NCI-H1105 (cell line): ENCODE measurements around the gene ACVRL1.
"Not testable (repeated sequence)": the region's sequence is repeated elsewhere in the genome, so short reads cannot be mapped to it uniquely, and the experiment has no call there.

ENCODE experiments used
- DNase-seq: peaks from one replicate; lab custom pipeline; 2025; lab: John Stamatoyannopoulos, UW

The ACVRL1 gene

DNA sequence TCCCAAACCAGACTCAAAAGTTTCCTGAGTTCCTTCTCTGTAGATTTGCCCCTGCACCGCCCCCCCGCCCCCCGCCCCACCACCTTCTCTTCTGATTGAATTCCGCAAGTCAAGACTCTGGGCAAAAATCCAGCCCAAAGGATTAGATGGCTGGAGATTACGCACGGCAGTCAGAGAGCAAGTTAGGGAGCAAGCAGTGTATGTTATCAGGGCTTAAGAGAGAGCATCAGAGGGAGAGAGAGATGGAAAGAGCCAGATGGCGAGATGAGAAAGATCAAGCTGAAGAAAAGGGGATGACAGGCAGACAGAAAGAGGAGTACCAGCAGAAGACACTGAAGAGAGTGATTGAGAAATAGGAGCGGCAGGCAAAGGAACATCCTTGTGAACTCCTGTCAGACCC, 33.3 kb upstream of the ACVRL1 start:
- no peak for DNase-seq

- no peak for DNase-seq
Measured at GRCh38 chr12:51874486-51874885, 32.8 kb upstream of the ACVRL1 start.

DNA sequence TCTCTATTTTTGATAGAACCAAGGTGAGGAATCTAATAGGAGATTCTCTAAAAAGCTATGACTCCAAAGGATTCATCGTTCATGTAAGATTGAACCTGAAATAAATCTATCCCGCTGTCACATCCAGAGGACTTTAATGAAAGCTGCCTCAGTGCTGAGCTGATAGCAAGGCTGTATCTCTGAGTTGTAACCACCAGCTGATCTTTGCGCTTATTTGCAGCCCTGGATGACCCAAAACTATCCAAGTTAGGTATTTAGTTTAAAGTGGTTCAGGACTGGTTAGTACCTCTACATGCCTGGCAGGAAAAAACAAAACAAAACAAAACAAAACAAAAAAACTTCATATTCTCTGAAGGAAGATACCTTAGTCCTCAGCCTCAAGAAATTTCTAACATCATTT, 28.2 kb upstream of the ACVRL1 start:
- no peak for DNase-seq

DNA sequence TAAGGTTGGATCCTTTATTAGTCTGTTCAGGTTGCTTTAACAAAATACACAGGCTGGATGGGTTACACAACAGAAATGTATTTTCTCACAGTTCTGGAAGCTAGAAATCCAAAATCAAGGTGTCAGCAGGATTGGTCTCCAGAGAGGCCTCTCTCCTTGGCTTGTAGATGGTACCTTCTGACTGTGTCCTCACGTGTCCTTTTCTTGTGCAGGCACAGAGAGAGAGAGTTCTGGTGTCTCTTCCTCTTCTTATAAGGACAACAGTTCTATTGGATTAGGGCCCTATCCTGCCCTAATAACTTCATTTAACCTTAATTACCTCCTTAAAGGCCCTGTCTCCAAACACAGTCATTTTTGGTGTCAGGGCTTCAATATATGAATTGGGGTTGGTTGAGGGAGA, 24.0 kb upstream of the ACVRL1 start:
- DNase-seq: no peak

DNA sequence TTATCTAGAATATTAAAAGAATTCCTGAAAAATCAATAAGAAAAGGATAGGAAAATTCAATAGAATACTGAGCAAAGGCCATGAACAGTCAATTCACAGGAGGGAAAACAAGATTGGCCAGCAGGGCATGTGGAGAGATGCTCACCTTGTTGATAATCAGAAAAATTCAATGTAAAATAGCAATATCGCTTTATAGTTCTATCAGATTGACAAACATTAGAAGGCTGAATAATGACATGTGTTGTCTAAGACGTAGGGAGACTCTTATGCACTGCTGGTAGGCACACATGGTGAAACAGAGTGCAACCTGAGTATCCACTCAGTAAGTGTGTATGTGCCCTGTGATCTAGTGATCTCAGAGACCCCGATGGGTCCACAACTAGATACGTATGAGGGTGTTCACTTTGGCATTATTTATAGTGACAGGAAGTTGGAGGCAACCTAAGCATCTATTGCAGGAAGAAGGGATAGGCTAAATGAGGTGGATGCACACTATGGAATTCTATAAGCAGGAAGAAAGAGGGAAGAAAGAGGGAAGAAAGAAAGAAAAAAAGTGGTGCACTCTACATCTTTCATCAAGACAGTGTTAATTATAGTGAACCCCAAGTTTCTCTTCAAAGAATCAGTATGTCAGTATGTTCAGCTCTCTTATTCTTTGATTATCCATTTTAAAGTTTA, 23.2 kb upstream of the ACVRL1 start:
- DNase-seq: no peak

DNA sequence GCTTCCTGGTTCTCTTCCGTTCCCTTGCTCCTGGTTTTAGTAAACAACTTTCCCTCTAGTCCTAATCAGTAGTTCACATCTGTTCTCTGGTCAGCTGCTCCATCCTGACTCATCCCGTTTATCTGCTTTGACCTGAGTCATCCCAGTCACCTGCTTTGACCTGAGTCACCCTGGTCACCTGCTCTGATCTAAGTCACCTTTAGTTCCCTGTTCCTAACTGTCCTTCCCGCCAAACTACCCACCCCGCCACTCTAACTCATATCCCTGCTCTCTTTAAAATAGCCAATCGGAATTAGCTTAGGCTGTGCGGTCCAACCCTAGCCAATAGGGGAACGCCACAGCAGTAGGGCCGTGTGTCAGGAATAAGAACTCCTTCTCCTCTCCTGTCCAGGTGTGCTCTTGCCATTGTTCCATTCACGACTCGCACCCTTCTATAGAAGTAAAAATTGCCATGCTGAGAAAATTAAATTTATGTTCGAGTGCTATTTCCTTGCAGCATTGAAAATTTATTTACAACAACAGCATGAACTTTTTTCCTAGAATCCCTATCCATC, 22.6 kb upstream of the ACVRL1 start:
- no peak for DNase-seq

- DNase-seq: not testable (repeated sequence)
Measured at GRCh38 chr12:51885294-51886020, 21.8 kb upstream of the ACVRL1 start.

GRCh38 chr12:51886021-51886710, 21.1 kb upstream of the ACVRL1 start:
- DNase-seq: no peak

GRCh38 chr12:51887476-51888315, 19.6 kb upstream of the ACVRL1 start, which contains the start of gene ANKRD33:
ANKRD33 (plus strand) TSS chr12:51888103; CDS start chr12:51888187, 84 bp downstream.
- DNase-seq: no peak

GRCh38 chr12:51888316-51889215, 18.7 kb upstream of the ACVRL1 start:
- no peak for DNase-seq

GRCh38 chr12:51889216-51890132, 17.8 kb upstream of the ACVRL1 start:
- no peak for DNase-seq

GRCh38 chr12:51890133-51890464, 17.2 kb upstream of the ACVRL1 start:
- DNase-seq: no peak

GRCh38 chr12:51890511-51891171, 16.7 kb upstream of the ACVRL1 start:
- no peak for DNase-seq

DNA sequence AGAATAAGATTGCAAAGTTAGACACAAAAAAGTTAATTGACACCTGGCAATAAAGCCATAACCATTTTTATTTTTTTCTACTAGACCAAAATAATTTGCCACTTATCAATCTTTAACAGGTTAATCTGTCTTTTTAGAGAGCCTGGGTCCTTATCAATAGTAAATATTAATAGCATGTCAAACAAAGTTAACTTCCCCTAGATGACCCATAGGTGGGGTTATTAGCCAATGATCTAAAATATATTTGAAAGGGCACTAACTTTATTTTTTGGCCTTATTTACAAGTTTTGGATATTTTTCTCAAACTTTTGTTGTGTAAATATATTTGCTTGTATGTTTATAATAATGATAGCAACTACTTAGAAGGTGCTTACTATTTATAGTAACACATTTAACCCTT, 15.5 kb upstream of the ACVRL1 start:
- no peak for DNase-seq

GRCh38 chr12:51893786-51894185, 13.5 kb upstream of the ACVRL1 start:
- no peak for DNase-seq

DNA sequence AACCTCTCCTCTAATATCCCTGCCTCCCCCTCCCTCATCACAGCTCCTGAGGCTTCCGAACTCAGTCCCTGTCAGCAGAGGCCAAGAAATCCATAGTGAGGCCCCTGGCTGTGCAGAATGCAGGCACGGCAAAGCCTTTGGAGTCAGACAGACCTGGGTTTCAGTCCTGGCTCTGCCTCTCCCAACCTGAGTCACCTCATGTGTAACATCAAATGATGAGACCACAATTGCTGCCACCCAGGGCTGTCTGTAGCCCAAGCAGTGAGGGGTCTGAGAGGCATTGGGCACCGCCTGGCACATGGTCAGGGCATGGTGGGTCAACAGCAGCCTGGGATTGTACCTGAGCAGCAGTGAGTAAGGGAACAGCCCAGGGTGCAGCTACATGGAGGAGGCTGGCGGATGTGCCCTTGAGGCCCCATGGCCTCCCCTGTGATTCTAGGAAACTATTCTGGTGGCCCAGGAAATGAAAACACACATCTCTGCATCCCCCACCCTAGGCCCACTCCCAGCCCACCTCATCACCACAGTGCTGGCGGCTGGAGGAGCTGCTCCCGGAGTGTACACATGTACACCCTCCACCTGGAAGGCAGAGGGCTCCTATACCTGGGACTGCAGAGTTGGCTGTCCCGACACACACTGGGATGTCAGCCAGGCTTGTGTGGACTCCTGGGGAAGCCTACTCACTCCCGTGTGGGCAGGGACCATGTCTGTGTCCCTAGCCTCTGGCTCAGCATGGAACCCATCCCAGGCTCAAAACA, 11.7 kb upstream of the ACVRL1 start:
- no peak for DNase-seq

- no peak for DNase-seq
Measured at GRCh38 chr12:51896236-51896635, 11.1 kb upstream of the ACVRL1 start.

- no peak for DNase-seq
Measured at GRCh38 chr12:51897181-51897580, 10.1 kb upstream of the ACVRL1 start.

DNA sequence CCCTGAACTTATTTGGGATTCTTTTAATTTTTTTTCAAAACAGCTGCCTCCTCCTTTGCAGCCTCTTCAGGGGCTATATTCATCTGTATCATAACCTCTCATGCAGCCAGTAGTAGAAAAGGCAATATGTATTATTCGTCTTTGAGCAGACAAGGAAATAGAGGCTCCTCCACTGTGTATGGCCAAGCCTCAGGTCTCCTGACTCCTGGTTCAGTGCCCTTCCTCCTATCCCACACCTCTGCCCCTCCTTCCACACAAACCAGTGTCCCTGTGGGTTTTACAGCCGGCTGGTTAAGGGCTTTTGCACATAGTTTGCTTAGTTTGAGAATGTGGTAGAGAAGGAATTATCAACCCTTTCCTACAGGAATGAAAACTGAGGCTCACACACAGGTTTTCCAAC, 8.8 kb upstream of the ACVRL1 start:
- DNase-seq: no peak
